Effector memory CD4-positive, alpha-beta T cell (primary cell): ENCODE data around the gene RANBP17.

Experiments
- DNase-seq, 3 donors: peaks; one replicate each; pipeline ENCODE4 v3.0.0-alpha.2; 2020
- H3K27ac ChIP-seq: 2 replicates; pipeline ENCODE4 v1.7.0; 2013; ENCODE audit warnings: mild to moderate bottlenecking, low read length, moderate library complexity; ENCODE audit not compliant: insufficient read depth, poor library complexity, severe bottlenecking
- H3K27me3 ChIP-seq: replicated peaks from 2 replicates; pipeline ENCODE4 v1.7.0; 2013; ENCODE audit warnings: mild to moderate bottlenecking, low read length; ENCODE audit not compliant: insufficient read depth, control insufficient read depth, poor library complexity, severe bottlenecking
- H3K36me3 ChIP-seq: 2 replicates; pipeline ENCODE4 v1.7.0; 2013; ENCODE audit warnings: mild to moderate bottlenecking, low read length, moderate library complexity; ENCODE audit not compliant: control insufficient read depth, insufficient read depth
- H3K4me1 ChIP-seq: 2 replicates; pipeline ENCODE4 v1.7.0; 2013; ENCODE audit warnings: low read length, mild to moderate bottlenecking; ENCODE audit not compliant: control insufficient read depth, insufficient read depth, poor library complexity, severe bottlenecking
- H3K4me3 ChIP-seq: 2 replicates; pipeline ENCODE4 v1.7.0; 2013; ENCODE audit warnings: low read length, low read depth, mild to moderate bottlenecking; ENCODE audit not compliant: insufficient read depth, poor library complexity, severe bottlenecking
- H3K9me3 ChIP-seq: 2 replicates; pipeline ENCODE4 v1.7.0; 2013; ENCODE audit warnings: mild to moderate bottlenecking, low read length, moderate library complexity; ENCODE audit not compliant: control insufficient read depth

The RANBP17 gene

GRCh38 chr5:171313481-171314206, 451.8 kb downstream of the RANBP17 start:
- Histone ChIP-seq H3K36me3 (no peaks in the 10 kb centered on the region), H3K4me3 (no peak overlapping the region), H3K27me3 (peaks cover 32% of the 10 kb centered on the region), H3K4me1 (peaks cover 21% of the 10 kb centered on the region), H3K27ac (no peak overlapping the region), H3K9me3 (no peaks in the 10 kb centered on the region)
- no peak for DNase-seq

DNA sequence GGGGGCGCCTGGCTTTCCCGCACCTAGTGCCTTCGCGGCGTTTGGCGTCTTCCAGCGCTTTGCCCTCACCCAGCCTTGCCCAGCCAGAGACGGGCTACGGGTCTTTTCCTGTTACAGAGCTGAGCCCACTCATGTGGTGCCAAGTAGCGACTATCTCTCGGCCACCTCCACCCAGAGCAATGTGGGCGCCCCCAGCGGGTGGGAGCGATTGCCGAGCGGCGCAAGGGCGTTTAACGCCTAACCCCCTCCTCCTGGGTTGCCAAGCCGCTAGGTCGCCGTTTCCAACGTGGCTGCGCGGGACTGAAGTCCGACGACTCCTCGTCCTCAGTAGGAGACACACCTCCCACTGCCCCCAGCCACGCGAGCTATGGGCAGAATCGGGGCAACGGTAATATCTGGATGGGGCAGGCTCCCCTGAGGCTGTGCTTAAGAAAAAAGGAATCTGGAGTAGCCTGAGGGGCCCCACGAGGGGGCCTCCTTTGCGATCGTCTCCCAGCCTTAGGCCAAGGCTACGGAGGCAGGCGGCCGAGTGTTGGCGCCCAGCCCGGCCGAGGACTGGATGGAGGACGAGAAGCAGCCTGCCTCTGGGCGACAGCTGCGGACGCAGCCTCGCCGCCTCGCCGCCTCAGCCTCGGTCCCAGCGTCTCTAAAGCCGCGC, 453.0 kb downstream of the RANBP17 start:
- Histone ChIP-seq H3K9me3 (no peaks in the 10 kb centered on the region), H3K4me3 (no peak overlapping the region), H3K36me3 (no peaks in the 10 kb centered on the region), H3K4me1 (peaks cover 18% of the 10 kb centered on the region), H3K27me3 (peaks cover 34% of the 10 kb centered on the region), H3K27ac (no peak overlapping the region)
- DNase-seq: no peak

GRCh38 chr5:171315386-171315891, 453.6 kb downstream of the RANBP17 start:
- Histone ChIP-seq H3K4me1 (peaks cover 18% of the 10 kb centered on the region), H3K4me3 (no peak overlapping the region), H3K27ac (no peak overlapping the region), H3K9me3 (no peaks in the 10 kb centered on the region), H3K36me3 (no peaks in the 10 kb centered on the region), H3K27me3 (peaks cover 34% of the 10 kb centered on the region)
- no peak for DNase-seq

DNA sequence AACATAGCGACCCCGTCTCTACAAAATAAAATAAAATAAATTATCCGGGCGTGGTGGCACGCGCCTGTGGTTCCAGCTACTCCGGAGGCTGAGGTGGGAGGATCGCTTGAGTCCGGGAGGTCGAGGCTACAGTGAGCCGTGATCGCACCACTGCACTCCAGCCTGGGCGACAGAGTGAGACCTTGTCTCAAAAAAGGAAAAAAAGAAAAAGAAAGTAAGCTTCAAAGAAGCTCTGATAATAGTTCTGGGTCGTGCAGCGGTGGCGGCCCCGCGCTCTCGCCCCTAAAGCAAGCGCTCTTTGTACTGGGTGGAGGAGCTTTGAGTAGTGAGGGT, 454.1 kb downstream of the RANBP17 start:
- Histone ChIP-seq H3K9me3 (no peaks in the 10 kb centered on the region), H3K27ac (no peak overlapping the region), H3K4me3 (no peak overlapping the region), H3K27me3 (peaks cover 34% of the 10 kb centered on the region), H3K4me1 (peaks cover 18% of the 10 kb centered on the region), H3K36me3 (no peaks in the 10 kb centered on the region)
- DNase-seq: no peak

DNA sequence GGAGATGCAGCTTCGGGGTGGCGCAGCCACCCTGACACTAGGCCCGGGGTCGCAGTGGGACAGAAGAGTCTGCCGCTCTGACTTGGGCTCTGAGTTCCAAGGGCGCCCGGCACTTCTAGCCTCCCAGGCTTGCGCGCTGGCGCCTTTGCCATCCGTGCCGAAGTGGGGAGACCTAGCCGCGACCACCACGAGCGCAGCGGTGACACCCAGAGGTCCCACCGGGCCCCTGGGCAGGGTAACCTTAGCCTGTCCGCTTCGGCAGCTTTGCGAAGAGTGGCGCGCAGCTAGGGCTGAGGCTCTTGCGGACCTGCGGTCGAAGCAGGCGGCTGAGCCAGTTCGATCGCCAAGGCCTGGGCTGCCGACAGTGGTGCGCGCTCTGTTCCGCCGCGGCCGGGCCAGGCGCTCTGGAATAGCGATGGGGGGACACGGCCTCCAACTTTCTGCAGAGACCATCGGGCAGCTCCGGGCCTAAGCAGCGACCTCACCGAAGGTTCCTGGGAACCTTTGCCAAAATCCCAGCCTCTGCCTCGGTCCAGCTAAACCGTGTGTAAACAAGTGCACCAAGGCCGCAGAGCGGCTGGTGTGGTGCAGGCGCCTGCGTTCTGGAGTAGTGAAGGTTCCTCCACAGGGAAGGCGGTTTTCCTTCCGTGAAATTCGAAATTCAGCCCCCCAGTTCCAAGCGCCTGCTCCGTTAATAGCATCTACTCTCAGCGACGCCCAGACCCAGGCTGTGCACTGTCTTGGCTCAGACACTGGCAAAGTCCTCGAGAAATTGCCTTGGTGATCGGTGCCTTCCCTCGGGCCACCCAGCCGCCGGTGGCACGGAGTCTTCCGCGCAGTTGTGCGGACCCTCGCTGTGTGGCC, 454.7 kb downstream of the RANBP17 start:
- Histone ChIP-seq H3K36me3 (no peaks in the 10 kb centered on the region), H3K9me3 (no peaks in the 10 kb centered on the region), H3K4me1 (peaks cover 12% of the 10 kb centered on the region), H3K4me3 (no peak overlapping the region), H3K27me3 (peaks cover 34% of the 10 kb centered on the region), H3K27ac (no peak overlapping the region)
- DNase-seq: no peak

GRCh38 chr5:171317230-171317629, 455.4 kb downstream of the RANBP17 start:
- no peak overlapping the region for H3K27ac ChIP-seq
- peaks cover 34% of the 10 kb centered on the region for H3K27me3 ChIP-seq
- H3K4me3 ChIP-seq: no peak overlapping the region
- peaks cover 8% of the 10 kb centered on the region for H3K4me1 ChIP-seq
- no peak for DNase-seq
- no peaks in the 10 kb centered on the region for H3K36me3 ChIP-seq
- H3K9me3 ChIP-seq: no peaks in the 10 kb centered on the region

GRCh38 chr5:171318026-171318425, 456.2 kb downstream of the RANBP17 start:
- H3K4me1 ChIP-seq: peaks cover 5% of the 10 kb centered on the region
- H3K9me3 ChIP-seq: no peaks in the 10 kb centered on the region
- no peak overlapping the region for H3K4me3 ChIP-seq
- H3K27me3 ChIP-seq: peaks cover 35% of the 10 kb centered on the region
- H3K27ac ChIP-seq: no peak overlapping the region
- DNase-seq: no peak
- H3K36me3 ChIP-seq: no peaks in the 10 kb centered on the region

GRCh38 chr5:171321447-171321846, 459.6 kb downstream of the RANBP17 start:
- H3K4me1 ChIP-seq: no peaks in the 10 kb centered on the region
- H3K4me3 ChIP-seq: no peak overlapping the region
- H3K27ac ChIP-seq: no peak overlapping the region
- H3K27me3 ChIP-seq: peaks cover 22% of the 10 kb centered on the region
- no peaks in the 10 kb centered on the region for H3K9me3 ChIP-seq
- no peaks in the 10 kb centered on the region for H3K36me3 ChIP-seq
- no peak for DNase-seq

DNA sequence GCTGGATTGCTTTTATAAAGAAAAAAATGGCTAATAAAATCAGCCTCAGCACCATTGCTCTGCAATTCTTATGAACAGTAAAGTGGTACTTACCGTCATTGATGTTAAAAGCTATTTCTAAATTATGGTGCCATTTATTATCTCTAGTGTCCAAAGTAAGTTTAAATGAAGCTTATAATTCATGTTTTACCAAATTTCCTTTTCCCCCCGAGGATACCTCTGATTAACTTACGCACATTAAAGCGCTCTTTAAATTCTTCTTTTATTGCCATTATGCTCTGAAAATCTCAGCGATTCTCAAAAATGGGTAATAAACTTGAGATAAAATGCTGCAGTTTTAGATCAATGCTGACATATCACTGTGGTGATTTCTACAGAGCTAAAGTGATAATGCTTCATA, 460.7 kb downstream of the RANBP17 start:
- Histone ChIP-seq H3K27ac (no peak overlapping the region), H3K36me3 (no peaks in the 10 kb centered on the region), H3K4me1 (no peaks in the 10 kb centered on the region), H3K4me3 (no peak overlapping the region), H3K9me3 (no peaks in the 10 kb centered on the region), H3K27me3 (peaks cover 20% of the 10 kb centered on the region)
- DNase-seq: no peak

DNA sequence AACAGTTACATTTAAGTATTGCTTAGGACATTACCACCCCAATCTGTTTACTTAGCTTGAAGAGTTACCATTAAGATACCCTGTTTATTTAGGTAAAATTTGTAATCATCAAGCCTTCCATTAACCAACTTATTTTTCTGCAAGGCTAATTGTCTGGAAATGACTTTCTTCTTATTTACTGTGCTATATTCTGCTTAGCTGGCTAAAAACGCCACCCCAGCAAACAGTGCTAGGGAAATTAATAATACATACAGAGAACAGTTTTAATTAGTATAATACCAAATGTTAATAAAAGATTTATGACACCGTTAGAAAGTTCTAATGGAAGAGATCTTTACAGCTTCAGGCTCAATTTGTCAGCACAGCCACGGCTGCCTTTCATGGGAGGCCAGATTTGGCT, 461.2 kb downstream of the RANBP17 start:
- H3K4me3 ChIP-seq: no peak overlapping the region
- no peaks in the 10 kb centered on the region for H3K4me1 ChIP-seq
- no peak for DNase-seq
- H3K9me3 ChIP-seq: no peaks in the 10 kb centered on the region
- H3K27ac ChIP-seq: no peak overlapping the region
- H3K27me3 ChIP-seq: peaks cover 15% of the 10 kb centered on the region
- no peaks in the 10 kb centered on the region for H3K36me3 ChIP-seq
